ENCODE measurements around the gene FRAS1.

- TF ChIP-seq CTCF (IDR thresholded peaks at IDR 0.05; ENCODE audit: extremely low read depth in 1 of 2, insufficient read depth in 1 of 2, low read depth in 1 of 2, low read length in 2 of 2) = no peak
- TF ChIP-seq POLR2A (IDR thresholded peaks at IDR 0.05; ENCODE audit: low read depth, low read length) = no peak
Measured at GRCh38 chr4:78200949-78201348, 143.8 kb downstream of the FRAS1 start.

All from endothelial cell of umbilical vein (primary cell).